SU-DHL-6 (cell line): ENCODE measurements around the gene CEP295NL.

Experiments
- EZH2phosphoT487 ChIP-seq: fragments of 200-600 bp; sonication (generic), shearing (Covaris generic); conservative IDR thresholded peaks from 2 replicates; pipeline ENCODE4 v1.6.1; 2018; ENCODE audit warnings: mild to moderate bottlenecking, antibody characterized with exemption, low read length, moderate library complexity, mixed read lengths
- TF ChIP-seq, protein P1 (sequence below): fragments of 200-600 bp; sonication (generic); IDR thresholded peaks from one replicate; pipeline ENCODE4 v1.5.1; 2017; ENCODE audit warnings: antibody characterized with exemption, mild to moderate bottlenecking, low read length, moderate library complexity; ENCODE audit not compliant: insufficient read depth, poor library complexity, severe bottlenecking

DNA sequence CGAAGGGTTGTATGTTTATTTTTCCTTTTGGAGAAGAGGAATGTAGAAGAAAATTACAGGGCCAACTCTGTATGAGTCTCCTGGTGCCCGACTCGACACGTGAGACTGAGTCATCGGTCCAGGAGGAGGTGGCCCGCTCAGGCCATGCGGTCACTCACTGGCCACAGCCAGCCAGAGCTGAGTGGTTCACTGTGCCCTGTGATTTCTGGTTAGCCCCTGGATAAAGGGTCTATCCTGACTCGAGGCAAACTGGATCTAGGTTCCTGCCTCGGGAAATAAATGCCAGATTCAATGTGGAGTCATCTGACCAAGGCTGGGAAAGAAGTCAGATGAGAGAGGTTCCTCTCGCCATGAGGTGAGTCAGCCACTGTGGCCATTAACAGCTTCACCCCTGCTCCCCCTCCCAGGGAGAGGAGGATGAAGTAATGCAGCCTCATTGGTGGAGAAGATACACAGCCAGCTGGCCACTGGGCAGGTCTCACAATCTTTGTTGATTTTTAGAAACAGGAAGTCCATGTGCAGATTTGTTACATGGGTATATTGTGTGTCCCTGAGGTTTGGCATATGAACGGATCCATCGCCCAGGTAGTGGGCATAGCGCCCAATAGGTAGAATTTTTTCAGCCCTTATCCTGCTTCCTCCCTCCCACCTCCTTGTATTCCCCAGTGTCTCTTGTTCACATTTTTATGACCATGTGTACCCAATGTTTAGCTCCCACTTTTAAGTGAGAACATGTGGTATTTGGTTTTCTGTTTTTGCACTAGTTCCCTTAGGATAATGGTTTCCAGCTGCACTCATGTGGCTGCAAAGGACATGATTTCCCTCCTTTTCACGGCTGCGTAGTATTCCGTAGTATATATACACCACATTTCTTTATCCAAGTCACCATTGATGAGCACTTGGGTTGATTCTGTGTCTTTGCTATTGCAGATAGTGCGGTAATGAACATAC, 40.7 kb downstream of the CEP295NL start:
- TF ChIP-seq, protein P1, sequence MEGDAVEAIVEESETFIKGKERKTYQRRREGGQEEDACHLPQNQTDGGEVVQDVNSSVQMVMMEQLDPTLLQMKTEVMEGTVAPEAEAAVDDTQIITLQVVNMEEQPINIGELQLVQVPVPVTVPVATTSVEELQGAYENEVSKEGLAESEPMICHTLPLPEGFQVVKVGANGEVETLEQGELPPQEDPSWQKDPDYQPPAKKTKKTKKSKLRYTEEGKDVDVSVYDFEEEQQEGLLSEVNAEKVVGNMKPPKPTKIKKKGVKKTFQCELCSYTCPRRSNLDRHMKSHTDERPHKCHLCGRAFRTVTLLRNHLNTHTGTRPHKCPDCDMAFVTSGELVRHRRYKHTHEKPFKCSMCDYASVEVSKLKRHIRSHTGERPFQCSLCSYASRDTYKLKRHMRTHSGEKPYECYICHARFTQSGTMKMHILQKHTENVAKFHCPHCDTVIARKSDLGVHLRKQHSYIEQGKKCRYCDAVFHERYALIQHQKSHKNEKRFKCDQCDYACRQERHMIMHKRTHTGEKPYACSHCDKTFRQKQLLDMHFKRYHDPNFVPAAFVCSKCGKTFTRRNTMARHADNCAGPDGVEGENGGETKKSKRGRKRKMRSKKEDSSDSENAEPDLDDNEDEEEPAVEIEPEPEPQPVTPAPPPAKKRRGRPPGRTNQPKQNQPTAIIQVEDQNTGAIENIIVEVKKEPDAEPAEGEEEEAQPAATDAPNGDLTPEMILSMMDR, result no peak
- no peak for TF ChIP-seq EZH2phosphoT487
